ENCODE measurements around the gene USP11.
A peak's percentile ranks its signal among the peaks of the same experiment; 100 is the strongest.

The USP11 gene

DNA sequence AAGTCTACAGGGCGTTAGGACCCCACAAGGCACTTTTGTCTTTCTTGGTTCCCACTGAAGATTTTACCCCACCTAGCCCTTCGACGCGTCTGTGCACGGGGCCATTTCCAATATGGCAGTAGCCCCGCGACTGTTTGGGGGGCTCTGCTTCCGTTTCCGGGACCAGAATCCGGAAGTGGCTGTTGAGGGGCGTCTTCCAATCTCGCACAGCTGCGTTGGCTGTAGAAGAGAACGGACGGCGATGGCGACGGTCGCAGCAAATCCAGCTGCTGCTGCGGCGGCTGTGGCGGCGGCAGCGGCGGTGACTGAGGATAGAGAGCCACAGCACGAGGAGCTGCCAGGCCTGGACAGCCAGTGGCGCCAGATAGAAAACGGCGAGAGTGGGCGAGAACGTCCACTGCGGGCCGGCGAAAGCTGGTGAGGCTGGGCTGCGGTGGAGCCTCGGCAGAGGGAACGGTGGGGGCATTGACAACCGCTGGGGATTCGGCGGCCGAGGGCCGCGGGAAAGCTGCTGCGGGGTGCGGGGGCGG, at the start of gene USP11:
TSS of gene USP11 (plus strand) at position 207 of the 530 bp plus-strand sequence. CDS start at position 242, 35 bp downstream.
- DNase-seq (ENCODE audit: low spot score) = peak; percentile 52

DNA sequence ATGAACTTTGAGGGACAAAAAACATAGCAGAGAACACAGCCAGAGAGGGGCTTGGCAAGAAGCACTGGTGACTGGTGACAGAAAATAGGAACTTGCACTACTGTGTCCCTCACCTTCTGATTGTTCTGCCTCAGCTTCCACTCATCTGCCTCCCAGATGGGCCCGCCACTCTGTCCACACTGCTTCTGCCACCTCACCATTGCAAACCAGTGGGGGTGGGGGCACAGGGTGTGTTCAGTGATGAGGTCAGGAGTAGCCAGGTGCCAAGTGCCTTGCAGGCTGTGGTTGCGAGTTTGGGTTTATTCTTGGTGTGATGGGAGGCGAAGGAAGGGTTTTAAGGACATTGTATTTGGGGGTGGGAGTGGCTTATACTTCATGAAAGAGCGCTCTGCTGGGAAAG, 48.3 kb upstream of the USP11 start:
- no peak for DNase-seq (ENCODE audit: low spot score)

DNA sequence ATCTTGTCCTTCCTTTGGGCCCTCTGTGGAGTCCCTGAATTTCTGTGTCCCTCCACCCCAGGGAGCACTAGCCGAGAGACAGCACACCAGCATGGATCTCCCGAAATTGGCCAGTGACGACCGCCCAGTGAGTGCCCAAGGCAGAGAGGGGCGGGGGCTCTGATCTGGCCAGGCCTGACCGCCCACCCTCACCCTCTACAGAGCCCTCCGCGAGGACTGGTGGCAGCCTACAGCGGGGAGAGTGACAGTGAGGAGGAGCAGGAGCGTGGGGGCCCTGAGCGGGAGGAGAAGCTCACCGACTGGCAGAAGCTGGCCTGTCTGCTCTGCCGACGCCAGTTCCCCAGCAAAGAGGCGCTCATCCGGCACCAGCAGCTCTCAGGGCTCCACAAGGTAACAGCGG, 47.6 kb upstream of the USP11 start:
- no peak for DNase-seq (ENCODE audit: low spot score)

DNA sequence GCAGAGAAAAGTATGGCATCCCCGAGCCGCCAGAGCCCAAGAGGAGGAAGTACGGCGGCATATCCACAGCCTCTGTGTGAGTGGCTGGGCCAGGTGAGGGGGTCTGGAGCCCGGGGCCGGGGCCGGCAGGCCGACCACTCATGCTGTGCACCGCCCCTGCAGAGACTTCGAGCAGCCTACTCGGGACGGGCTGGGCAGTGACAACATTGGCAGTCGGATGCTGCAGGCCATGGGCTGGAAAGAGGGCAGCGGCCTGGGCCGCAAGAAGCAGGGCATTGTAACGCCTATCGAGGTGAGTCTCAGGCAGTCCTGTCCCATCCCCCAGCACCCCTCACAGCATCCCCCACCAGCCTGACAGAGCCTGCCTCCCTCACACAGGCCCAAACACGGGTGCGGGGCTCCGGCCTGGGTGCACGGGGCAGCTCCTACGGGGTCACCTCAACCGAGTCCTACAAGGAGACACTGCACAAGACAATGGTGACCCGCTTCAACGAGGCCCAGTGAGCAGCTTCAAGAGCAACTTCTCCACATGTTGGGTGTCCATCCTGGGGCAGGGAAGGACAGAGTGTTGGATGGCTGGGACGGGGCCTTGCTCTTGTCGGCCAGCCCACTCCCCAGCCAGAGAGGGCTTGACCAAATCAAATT, 46.6 kb upstream of the USP11 start:
- DNase-seq (ENCODE audit: low spot score) = no peak

DNA sequence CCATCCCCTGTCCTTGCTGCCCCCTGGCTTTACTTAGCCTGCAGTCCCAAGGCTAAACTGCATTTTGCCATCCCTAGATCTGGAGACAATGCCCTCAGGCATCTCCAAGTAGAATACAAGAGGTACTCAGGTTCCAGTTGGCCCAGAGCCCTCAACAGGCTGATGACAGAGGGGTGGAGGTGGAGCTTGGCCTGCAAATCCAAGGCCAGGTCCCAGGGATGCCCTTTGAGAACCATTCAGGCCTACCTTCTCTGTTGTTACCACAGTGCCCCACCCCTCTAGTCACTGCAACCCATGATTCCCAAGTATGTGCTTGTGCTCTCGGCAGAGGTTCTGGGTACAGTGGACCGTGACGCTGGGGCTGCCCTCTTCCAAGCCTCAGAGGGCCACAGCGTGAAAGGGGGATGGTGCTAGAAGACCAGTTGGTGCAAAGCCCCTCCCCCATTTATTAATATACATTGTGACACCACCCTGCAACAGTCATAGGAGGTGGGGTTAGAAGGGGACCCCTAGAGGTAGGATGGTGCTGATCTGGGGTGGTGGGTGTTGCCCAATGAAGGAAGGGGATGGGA, 45.6 kb upstream of the USP11 start:
- no peak for DNase-seq (ENCODE audit: low spot score)

DNA sequence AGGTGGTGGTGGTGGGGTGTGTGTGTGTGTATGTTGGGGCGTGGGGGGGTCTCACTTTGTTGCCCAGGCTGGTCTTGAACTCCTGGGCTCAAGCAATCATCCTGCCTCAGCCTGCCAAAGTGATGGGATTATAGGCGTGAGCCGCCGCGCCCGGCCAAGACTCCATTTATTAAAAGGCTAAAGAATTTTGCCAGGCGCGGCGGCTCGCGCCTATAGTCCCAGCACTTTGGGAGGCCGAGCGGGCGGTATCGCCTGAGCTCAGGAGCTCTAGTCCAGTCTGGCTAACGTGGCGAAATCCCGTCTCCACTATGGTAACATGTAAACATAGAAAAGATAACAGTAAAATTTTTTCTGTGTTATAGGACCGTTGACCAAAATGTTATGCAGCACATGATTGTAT, 42.9 kb upstream of the USP11 start:
- no peak for DNase-seq (ENCODE audit: low spot score)

DNA sequence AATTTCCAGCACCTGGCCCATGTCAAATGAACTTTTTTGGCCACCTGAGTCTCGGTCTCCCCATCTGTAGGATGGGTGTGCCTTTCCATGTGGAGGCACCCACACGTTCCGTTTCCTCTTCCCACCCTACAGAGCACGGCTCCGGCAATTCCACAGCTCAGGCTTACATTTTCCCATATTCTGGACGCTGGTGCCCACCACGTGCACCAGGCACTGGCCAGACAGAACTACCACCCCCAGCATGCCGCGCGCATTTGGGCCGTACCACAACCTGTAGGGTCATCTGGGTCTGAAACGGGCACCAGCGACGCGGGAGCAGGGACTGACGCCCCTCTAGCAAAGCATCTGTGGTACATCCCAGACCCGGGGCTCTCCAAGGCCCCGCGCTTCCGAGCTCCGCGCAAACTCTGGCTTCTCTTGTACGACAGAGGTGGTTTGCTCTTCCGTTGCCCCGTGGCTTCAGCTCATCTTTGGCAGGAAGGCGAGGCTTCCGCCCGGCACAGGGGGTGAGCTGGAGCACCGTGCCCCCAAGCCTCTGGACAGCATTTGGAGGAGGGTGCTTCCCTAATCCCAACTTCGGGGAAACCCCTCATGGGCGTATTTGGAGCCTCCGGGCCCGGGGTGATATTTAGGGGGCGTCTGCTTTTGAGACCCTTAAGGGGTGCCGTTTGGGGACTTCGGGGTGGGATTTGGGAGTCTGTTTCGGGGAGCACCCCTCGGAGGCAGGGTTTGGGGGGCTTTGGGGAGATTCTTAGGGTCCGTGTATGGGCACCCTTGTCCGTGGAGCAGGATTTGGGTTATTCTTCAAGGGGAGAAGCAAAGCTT, 42.2 kb upstream of the USP11 start:
- peak; percentile 93 for DNase-seq (ENCODE audit: low spot score)

DNA sequence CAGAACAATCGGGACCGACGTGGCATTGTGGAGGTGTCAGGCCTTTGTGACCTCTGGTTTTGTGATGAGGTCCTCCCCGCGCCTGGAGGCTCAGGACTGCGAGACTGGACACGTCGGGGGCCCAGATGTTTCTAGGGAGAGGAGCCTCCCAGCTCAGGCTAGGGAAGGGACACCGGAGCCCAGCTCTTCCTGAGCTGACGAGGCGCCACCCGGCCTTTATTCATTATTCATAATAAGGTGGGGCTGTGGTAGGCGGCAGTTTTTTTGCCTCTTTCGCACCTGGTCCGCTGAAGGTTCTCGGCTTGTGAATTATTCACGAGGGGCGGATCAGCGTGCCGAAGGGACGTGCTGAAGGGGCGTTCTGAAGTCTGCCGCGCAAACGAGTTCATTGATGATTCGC, 41.5 kb upstream of the USP11 start:
- DNase-seq (ENCODE audit: low spot score) = no peak

DNA sequence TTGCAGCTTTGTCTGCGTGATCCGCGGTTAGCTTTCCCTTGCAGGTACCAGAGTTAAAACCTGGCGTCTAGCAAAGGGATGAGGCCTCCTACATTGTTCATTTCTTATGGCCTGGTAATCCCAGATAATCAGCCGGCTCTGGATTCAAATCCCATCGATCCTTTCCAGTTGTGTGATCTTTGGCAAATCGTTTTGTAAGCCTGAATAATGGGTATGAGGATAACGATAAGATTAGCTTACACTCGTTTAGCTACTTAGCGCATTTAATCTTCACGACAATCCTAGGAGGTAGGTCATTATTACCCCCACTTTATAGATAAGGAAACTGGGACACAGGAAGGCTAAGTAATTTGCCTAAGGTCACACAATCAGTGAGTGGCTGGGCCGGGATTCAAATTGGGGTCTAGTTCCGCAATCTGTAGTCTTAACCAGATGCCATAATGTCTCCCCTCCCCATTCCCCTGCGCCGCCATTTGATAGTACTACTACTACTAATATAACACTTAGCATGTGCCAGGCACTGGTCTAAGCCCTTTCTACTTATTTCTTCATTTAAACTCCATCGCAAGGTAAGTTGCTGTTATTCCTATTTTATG, 40.9 kb upstream of the USP11 start:
- no peak for DNase-seq (ENCODE audit: low spot score)

DNA sequence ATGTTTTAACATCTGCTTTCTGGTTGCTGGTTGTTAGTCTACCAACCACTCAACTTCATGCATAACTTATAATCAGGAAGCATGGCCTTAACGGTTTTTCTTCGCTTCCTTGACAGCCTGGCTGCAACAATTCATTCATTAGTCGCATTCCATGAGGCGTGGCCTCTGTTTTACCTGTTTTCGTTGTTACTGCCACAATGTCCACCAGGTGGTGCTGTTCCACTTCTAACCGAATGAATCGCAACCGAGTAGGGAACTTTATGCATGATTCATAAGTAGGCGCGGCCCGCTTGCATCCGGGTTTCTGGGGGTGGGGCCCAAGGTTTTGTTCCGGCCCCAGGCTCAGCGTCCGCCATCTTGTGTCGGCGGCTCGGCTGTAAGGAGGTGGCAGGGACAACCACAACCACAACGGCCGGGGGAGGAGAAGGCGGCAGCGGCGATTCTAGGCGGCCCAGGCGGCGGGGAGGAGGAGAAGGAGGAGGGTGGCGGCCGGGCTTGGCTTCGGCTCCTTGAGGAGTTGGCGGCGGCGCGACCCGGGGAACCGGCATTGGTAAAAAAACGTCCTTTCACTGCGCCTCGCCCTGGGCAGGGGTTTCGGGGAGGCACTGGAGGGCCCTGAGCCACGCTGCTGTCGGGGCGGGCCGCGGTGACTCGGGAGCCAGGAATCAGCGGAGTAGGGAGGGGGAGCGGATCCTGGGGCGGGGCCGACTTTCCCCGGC, 39.2 kb upstream of the USP11 start, which contains the start of gene UBA1:
TSS of gene UBA1 (plus strand) at position 355 of the 719 bp plus-strand sequence. CDS start 4,974 bp downstream, outside the sequence.
- DNase-seq (ENCODE audit: low spot score) = peak; percentile 94

DNA sequence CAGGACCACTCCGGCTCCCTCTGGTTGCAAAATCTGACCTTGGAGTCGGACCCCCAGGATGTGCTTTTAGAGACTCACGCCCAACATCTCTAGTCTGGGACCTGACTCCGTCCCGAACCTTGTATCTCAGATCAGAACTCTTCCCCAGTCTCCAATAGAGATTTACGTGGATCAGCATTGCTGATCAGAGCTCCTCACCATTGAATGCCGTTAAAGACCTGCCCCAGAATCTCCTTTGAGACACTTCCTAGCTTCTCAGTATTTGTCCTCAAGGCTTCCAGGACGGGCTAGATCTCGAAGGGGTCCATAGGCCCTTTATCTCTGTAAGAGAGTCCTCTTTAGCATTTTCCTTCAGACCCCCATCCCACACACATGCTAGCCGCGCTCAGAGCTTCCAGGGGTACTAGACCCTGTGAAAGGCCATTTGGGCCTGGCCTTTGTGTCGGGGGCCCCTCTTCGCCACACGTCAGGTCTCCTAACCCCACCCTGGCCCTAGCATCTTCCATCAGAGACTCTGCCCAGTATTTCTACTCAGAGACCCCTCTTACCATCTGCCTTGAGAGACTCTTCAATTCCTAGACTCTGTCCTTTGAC, 38.5 kb upstream of the USP11 start:
- DNase-seq (ENCODE audit: low spot score) = no peak

DNA sequence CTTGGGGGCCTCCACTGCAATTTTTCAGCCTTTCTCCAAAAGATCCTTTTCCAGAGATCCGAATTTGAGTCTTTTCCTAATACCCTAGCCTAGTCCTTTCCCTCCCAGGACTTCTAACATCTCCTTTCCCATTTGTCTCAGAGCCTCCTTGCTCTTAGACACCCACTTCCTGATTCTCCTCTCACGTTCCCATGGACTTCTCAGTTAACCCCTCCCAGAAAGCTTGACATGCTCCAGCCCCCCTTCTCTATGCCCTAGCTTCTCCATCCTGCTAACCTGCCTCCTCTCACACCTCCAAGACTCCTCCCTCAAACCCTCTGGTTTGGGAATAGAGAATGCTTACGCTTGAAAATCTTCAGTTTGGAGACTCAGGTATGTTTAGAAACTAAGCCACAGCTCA, 36.7 kb upstream of the USP11 start:
- DNase-seq (ENCODE audit: low spot score) = no peak

DNA sequence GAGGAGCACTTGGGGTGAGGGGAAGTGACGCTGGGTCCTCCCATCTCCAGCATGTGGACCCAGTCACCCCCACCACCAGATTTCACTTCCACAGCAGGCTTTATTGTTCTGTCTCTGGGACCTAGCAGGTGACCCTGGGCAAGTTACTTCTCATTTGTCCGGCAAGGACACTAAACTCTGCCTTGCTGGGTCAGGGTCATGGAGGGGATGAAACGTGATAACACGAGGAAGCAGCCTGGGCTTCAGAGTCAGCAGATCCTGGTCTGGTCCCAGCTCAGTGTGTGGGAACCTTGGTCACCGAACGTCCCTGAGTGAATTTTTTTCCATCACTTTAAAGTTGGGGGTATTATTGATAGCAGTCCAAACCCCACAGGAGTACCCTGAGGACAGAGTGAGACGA, 35.3 kb upstream of the USP11 start:
- no peak for DNase-seq (ENCODE audit: low spot score)

DNA sequence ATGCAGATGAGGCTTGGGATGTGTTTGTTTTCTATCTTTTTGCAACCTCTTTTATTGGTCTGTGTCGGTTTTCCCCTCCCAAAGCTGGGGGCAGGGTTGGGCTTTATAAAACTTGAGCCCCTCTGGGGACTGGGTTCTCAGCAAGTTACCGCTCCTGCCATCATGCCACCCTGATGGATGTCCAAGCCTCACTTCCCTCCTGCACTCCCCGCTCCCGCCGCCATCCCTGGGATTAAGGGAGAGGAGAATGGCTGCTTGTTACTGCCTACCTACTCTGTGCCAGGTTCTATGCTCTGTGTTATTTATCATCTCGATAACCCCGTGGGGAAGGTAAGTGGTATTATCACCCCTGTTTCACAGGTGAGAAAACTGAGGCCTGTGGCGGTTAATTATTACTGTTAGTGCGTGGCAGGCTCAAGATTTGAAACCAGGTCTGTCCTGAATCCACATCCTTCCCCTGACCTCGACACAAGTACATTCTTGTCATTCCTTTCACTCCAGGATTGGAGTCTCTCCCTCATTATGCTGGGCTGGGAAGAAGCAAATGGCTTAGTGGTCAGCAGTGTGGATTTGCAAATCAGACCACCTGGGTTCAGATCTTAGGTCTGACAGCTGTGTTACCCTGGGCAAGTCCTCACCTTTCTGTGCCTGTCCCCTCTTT, 34.7 kb upstream of the USP11 start:
- DNase-seq (ENCODE audit: low spot score) = no peak

DNA sequence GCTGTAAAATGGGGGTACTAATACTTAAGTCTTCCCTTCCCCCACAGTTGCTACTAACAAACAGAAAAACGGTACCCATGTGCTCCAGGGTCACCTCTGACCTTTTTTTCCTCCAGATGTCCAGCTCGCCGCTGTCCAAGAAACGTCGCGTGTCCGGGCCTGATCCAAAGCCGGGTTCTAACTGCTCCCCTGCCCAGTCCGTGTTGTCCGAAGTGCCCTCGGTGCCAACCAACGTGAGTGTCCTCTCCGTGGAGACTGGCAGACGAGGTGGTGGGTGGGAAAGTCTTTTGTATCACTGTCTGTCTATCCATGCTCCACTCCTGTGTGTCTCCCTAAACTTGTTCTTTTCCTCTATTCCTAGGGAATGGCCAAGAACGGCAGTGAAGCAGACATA, 34.1 kb upstream of the USP11 start:
- DNase-seq (ENCODE audit: low spot score) = no peak

DNA sequence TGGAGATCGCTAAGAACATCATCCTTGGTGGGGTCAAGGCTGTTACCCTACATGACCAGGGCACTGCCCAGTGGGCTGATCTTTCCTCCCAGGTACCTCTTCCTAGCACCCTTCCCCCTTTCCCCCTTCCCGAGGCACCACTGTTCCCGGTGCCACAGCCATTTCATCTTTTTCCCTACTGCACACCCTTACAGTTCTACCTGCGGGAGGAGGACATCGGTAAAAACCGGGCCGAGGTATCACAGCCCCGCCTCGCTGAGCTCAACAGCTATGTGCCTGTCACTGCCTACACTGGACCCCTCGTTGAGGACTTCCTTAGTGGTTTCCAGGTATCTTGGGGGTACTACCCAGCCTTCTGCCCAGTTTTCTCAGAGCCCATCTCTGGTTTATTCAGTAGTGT, 33.5 kb upstream of the USP11 start:
- no peak for DNase-seq (ENCODE audit: low spot score)

DNA sequence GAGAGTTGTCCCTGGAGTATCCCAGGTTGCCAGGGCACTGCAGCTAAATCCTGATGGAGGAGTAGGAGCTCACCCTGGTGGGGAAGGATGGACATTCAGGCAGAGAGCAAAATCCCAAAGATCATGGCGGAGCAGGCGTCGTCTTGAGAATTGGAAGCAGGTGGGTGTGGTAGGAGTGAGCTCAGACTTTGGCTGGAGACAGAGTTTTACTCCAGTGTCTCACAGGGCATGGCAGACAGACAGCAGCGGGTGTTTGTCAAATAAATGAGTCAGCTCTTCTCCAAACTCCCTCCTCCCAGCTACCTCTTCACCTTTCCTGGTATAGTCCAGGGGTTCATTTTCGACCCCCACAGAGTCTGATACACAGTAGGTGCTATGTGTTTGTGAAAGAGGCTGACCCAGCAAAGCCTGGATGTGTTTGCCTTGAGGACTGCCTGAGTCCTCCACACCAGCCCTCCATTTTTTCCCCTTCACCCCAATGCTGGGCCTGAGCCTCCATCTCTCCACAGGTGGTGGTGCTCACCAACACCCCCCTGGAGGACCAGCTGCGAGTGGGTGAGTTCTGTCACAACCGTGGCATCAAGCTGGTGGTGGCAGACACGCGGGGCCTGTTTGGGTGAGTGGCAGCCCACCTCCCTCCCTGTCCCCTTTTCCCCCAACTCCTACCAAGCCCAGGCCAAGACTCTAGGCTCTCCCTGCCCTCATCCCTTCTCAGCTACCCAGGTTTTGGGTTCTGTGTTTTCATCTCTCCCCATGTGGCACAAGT, 32.2 kb upstream of the USP11 start:
- no peak for DNase-seq (ENCODE audit: low spot score)

DNA sequence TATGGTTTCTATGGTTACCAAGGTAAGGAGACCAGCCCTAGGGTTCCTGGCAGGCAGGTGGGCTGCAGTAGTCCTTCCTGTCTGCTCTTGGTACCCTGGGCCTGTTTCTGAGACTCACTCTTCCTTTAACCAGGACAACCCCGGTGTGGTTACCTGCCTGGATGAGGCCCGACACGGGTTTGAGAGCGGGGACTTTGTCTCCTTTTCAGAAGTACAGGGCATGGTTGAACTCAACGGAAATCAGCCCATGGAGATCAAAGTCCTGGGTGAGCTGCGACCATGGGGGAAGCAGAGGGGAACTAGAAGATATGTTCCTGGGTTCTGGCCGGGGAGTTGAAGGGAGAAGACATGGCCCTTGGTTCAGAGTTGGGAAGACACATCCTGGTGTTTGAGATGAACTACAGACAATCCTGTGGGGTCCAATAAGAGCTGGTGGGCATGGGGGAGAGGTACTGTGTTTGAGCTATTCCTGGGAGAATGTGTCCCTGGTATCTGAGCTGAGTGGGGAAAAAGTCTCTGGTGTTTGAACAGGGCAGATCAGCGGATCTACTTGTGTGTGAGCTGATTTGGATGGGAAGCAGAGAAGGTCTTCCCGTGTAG, 31.4 kb upstream of the USP11 start:
- no peak for DNase-seq (ENCODE audit: low spot score)

DNA sequence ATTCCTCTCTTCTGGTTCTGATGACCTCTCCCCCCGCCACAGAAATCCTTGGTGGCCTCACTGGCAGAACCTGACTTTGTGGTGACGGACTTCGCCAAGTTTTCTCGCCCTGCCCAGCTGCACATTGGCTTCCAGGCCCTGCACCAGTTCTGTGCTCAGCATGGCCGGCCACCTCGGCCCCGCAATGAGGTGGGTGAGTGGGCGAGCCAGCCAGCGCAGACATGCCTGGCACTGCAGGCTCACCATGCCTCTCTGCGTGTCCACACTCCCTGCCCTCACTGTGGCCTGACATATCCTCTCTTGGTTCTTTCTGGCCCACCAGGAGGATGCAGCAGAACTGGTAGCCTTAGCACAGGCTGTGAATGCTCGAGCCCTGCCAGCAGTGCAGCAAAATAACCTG, 30.5 kb upstream of the USP11 start:
- DNase-seq (ENCODE audit: low spot score) = no peak

DNA sequence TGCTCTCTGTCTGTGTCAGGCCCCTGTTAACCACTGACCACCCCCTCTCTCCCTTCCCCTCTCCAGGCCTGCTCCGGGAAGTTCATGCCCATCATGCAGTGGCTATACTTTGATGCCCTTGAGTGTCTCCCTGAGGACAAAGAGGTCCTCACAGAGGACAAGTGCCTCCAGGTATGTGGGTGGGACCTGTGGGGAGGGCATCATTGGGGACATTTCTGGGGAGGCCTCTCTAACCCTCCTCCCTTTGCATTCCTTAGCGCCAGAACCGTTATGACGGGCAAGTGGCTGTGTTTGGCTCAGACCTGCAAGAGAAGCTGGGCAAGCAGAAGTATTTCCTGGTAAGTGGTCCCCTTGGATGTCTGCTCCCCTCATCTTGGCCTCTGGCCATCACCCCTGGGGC, 29.9 kb upstream of the USP11 start:
- no peak for DNase-seq (ENCODE audit: low spot score)

Data from Ammon's horn (tissue), 1 donor.